Stimulated activated CD8-positive, alpha-beta memory T cell treated with anti-CD3 and anti-CD28 coated beads, Interleukin-4, amount 100 ng/mL, for 1 hour (primary cell): Measurements from ENCODE around the gene CCL4.

ENCODE experiments used
- DNase-seq, 2 donors: peaks; one replicate each; pipeline ENCODE4 v3.0.0-alpha.2; 2020; ENCODE audit warnings: low read depth in 2 of 2, low spot score in 1 of 2

The CCL4 gene

DNA sequence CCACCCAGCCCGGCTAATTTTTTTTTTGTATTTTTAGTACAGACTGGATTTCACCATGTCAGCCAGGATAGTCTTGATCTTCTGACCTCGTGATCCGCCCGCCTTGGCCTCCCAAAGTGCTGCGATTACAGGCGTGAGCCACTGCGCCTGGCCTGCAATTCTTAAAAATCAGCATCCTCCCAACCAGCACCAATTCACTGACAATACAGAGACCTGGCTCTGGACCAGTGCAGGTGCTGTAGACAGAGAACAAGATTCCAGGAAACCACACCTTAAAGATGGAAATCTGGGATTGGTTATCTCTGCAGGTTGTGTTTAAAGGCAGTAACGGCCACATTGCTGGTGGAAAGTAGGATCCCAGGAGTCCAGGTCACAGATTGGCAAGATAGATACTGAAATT lies 39.2 kb downstream of the CCL4 start:
- DNase-seq = no peak

DNA sequence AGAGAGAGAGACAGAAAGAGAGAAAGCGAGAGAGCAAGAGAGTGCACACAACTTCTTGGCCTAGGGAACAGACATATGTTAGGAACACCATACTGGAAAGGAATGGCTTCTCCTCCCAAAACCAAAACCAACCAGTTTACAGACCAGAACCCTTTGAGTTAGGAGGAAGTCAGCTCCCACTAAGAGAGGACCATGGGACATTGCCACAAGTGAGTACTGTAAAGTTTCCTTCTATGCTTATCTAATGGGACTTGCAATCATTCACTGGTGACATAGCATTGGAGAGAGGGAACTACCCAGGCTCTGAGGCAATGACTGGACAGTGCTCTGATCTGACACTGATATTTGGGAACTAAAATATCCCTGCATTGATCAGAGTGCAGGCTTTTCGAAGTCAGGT lies 40.4 kb downstream of the CCL4 start:
- no peak for DNase-seq

DNA sequence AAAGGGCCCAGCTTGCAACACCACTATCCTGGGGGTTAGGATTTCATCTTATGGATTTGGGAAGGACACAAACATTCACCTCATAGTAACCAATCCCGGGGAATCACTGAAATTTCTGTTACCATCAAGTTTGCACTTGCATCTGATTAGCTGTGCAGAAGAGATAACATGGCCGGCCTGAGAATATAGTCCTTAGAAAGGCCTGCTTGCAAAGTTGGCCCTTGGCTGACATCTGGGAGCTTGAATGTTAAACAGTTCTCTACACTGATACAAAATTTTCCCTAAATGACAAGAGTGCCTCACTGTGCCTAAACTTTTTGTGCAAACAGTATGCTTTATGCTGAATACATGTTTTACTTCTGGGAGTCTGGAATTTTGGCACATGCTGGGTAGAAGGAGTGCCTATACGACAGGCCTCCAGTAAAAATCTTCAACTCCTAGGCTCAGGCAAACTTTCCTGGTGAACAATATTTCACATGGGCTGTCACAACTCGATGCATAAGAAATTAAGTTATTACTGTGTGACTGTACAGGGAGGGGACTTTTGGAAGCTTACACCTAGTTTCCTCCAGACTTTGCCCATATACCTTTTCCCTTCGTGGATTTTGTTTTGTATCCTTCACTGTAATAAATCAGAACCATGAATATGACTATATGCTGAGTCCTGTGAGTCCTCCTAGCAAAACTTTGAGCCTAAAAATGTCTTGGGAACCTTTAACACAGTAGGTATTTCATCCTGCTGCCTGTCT lies 41.5 kb downstream of the CCL4 start:
- no peak for DNase-seq

GRCh38 chr17:36147601-36148000 lies 44.0 kb downstream of the CCL4 start:
- no peak for DNase-seq

- peak in 1 of 2 donors; percentile 37 for DNase-seq
These were observed 45.1 kb downstream of the CCL4 start for GRCh38 chr17:36148559-36149295.

- no peak for DNase-seq
These were observed 45.7 kb downstream of the CCL4 start for GRCh38 chr17:36149296-36149820.

DNA sequence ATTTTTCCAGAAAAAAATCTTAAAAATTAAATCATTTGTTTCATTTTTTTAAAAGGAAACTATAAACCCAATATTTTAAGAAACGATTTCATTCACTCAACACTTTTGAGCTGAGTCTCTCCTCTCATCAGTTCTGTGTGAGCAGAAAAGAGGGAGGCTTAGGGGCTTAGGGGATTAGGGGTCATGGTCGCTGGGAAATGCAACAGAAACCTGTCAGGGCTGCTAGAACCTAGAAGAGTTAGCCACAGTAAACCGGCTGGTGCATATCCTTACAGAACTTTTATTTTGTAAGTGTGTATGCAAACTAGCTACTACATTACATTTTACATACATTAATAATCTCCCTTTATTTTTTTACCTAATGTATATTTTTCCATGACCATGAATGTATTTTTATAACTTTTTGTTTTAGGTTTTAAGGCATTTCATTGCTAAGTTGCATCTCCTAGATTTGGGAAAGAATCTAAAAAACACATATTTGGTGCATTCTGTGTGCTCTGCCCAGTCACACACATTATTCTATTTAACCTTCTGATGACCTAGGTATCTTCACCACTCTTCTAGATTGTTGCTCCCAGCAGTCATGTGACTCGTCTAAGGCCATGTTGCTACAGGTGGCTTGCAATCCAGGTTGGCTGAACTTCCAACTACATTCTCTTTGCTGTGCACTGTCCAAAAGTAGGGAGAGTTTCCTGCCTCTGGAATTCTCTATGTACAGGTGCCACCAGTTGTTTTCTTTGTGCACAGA lies 48.4 kb downstream of the CCL4 start:
- DNase-seq = no peak

GRCh38 chr17:36152639-36153120 lies 49.1 kb downstream of the CCL4 start:
- DNase-seq = no peak

DNA sequence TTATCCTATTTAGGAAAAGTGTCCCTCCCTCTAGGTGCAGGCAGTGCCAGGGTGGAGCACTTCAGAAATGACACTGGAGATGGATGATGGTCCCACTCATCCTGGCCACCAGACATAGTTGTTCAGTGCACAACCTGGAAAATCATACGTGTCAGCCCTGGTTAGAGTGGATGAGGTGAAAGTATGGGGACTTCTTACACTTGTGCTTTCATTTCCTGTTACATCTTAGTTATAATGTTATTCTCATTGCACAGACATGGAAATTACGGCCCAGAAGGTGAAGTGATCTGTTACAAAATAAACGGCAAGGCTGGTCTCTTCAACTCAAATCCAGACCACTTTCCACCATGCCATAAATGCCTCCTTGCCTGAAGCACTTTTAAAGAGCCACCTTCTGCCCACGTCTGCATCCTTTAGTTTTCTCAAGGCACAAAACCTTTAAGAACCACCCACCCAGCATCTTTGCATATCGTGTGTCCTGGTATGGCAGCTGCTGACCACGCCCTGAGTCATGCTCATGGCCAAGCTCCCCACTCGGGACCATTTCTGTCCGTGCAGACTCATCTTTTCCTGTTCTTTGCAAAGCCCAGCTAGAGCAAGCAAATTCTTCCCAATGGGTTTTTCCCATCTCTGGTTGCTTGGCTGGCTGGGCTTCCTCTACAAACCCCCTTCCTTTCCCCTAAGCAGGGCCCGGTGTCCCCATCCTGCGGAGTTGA lies 50.4 kb downstream of the CCL4 start:
- DNase-seq = no peak
